ENCODE data around the gene LRRC42. TPM values are rescaled to one million over a fixed set of nuclear protein-coding genes. Genes with fewer than 3 reads are reported as not detected.
"Not testable (repeated sequence)": the region's sequence is repeated elsewhere in the genome, so short reads cannot be mapped to it uniquely, and the experiment has no call there.

The LRRC42 gene
- total and polyA plus RNA-seq, 4 donors, result 19.5 to 38.2 (median 26.7) TPM

DNA sequence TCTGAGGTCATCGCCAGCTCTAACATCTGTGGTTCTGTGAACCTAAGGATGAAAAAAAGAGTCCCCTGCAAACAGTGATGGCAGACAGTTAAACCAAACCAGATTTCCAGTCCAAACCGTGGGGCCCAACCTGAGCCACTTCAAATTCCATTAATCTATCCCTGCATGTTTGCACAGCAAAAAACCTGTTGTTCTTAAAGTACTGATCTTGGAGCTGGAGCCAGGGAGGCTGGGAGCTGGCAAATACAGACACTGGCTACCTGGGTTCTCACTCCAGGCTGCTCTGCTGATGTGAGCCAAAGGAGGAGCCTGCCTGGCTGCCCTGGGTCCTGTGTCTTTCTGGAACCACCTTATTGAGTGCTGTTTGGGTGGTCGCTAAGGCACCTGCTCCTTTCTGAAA, 55.4 kb downstream of the LRRC42 start:
- Histone ChIP-seq H3K27ac (ENCODE audit: low read depth, low read length) (no peak overlapping the region), H3K4me3 (ENCODE audit: low read depth, low read length) (no peak overlapping the region), H3K9me3 (ENCODE audit: control insufficient read depth, insufficient read depth, low read length) (no peaks in the 10 kb centered on the region), H3K27me3 (ENCODE audit: control insufficient read depth, insufficient read depth, low read length) (no peaks in the 10 kb centered on the region), H3K36me3 (ENCODE audit: control insufficient read depth, insufficient read depth, low read length) (no peaks in the 10 kb centered on the region), H3K4me1 (ENCODE audit: control insufficient read depth, insufficient read depth, low read length) (no peaks in the 10 kb centered on the region)
- WGBS (ENCODE audit: insufficient coverage), result 55% methylated on average over 2 of the region's 3 CpGs
- DNase-seq (ENCODE audit: low read depth in 4 of 6, low spot score in 6 of 6), result no peak

DNA sequence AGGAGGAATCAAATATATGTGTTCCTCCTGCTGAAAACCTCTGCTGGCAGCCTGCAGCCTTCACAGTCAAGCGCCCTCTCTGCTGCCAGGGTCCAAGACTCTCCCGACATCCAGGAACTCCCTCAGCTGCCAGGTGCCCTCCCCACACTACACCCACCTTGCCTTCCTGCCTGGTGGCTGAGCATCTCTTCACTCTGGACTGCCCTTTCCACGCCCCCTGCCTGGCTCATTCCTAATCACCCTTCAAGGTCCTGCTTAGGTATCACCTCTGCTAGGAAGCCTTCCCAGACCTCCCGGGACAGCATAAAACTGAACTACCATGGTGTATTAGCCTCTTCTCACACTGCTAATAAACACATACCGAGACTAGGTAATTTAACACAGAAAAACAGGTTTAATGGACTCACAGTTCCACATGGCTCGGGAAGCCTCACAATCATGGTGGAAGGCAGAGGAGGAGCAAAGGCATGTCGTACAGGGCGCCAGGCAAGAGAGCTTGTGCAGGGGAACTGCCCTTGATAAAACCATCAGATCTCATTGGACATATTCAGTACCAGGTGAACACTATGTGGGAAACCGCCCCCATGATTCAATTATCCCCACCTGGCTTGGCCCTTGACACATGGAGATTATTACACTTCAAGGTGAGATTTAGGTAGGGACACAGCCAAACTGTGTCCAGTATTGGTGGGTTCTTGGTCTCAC, 56.5 kb downstream of the LRRC42 start:
- WGBS (ENCODE audit: insufficient coverage), result 89% methylated on average over 4 of the region's 9 CpGs
- H3K36me3 ChIP-seq (ENCODE audit: control insufficient read depth, insufficient read depth, low read length), result no peaks in the 10 kb centered on the region
- no peak overlapping the region for H3K4me3 ChIP-seq (ENCODE audit: low read depth, low read length)
- H3K27me3 ChIP-seq (ENCODE audit: control insufficient read depth, insufficient read depth, low read length), result no peaks in the 10 kb centered on the region
- no peaks in the 10 kb centered on the region for H3K4me1 ChIP-seq (ENCODE audit: control insufficient read depth, insufficient read depth, low read length)
- no peaks in the 10 kb centered on the region for H3K9me3 ChIP-seq (ENCODE audit: control insufficient read depth, insufficient read depth, low read length)
- H3K27ac ChIP-seq (ENCODE audit: low read depth, low read length), result no peak overlapping the region
- no peak for DNase-seq (ENCODE audit: low read depth in 4 of 6, low spot score in 6 of 6)

- H3K4me1 ChIP-seq (ENCODE audit: control insufficient read depth, insufficient read depth, low read length), result no peaks in the 10 kb centered on the region
- no peaks in the 10 kb centered on the region for H3K9me3 ChIP-seq (ENCODE audit: control insufficient read depth, insufficient read depth, low read length)
- no peak overlapping the region for H3K27ac ChIP-seq (ENCODE audit: low read depth, low read length)
- H3K27me3 ChIP-seq (ENCODE audit: control insufficient read depth, insufficient read depth, low read length), result no peaks in the 10 kb centered on the region
- no peaks in the 10 kb centered on the region for H3K36me3 ChIP-seq (ENCODE audit: control insufficient read depth, insufficient read depth, low read length)
- no peak overlapping the region for H3K4me3 ChIP-seq (ENCODE audit: low read depth, low read length)
- 97% methylated on average over 12 of the region's 12 CpGs for WGBS (ENCODE audit: insufficient coverage)
- no peak for DNase-seq (ENCODE audit: low read depth in 4 of 6, low spot score in 6 of 6)
Observed at GRCh38 chr1:54003249-54003646, 57.1 kb downstream of the LRRC42 start.

GRCh38 chr1:54003750-54004480, 57.8 kb downstream of the LRRC42 start:
- H3K9me3 ChIP-seq (ENCODE audit: control insufficient read depth, insufficient read depth, low read length); H3K27me3 ChIP-seq (ENCODE audit: control insufficient read depth, insufficient read depth, low read length); H3K4me1 ChIP-seq (ENCODE audit: control insufficient read depth, insufficient read depth, low read length); DNase-seq (ENCODE audit: low read depth in 4 of 6, low spot score in 6 of 6); H3K4me3 ChIP-seq (ENCODE audit: low read depth, low read length); H3K36me3 ChIP-seq (ENCODE audit: control insufficient read depth, insufficient read depth, low read length); H3K27ac ChIP-seq (ENCODE audit: low read depth, low read length): not testable (repeated sequence)
- 98% methylated on average over 19 of the region's 19 CpGs for WGBS (ENCODE audit: insufficient coverage)

DNA sequence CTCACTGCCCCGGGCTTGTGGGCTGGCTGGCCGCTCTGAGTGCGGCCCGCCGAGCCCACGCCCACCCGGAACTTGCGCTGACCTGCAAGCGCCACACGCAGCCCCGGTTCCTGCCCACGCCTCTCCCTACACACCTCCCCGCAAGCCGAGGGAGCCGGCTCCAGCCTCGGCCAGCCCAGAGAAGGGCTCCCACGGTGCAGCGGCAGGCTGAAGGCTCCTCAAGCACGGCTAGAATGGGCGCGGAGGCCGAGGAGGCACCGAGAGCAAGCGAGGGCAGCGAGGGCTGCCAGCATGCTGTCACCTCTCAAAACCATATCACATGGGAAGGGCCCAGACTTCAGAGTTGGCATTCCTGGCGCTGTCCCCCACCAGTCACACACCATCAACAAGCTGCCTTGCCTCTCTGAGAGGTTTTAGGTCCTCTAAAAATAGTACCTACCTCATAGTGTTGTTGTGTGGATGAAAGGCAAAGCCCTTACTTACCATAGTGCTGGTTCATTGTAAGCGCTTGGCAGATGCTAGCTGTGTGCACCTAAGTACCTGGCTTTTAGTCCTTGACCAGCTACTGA, 58.4 kb downstream of the LRRC42 start:
- Histone ChIP-seq H3K27me3 (ENCODE audit: control insufficient read depth, insufficient read depth, low read length) (no peaks in the 10 kb centered on the region), H3K4me3 (ENCODE audit: low read depth, low read length) (no peak overlapping the region), H3K36me3 (ENCODE audit: control insufficient read depth, insufficient read depth, low read length) (no peaks in the 10 kb centered on the region), H3K4me1 (ENCODE audit: control insufficient read depth, insufficient read depth, low read length) (no peaks in the 10 kb centered on the region), H3K27ac (ENCODE audit: low read depth, low read length) (no peak overlapping the region), H3K9me3 (ENCODE audit: control insufficient read depth, insufficient read depth, low read length) (no peaks in the 10 kb centered on the region)
- WGBS (ENCODE audit: insufficient coverage), result 98% methylated on average over 25 of the region's 27 CpGs
- DNase-seq (ENCODE audit: low read depth in 4 of 6, low spot score in 6 of 6), result no peak

GRCh38 chr1:54006508-54006907, 60.4 kb downstream of the LRRC42 start:
- H3K36me3 ChIP-seq (ENCODE audit: control insufficient read depth, insufficient read depth, low read length), result no peaks in the 10 kb centered on the region
- no peaks in the 10 kb centered on the region for H3K4me1 ChIP-seq (ENCODE audit: control insufficient read depth, insufficient read depth, low read length)
- no peaks in the 10 kb centered on the region for H3K27me3 ChIP-seq (ENCODE audit: control insufficient read depth, insufficient read depth, low read length)
- H3K4me3 ChIP-seq (ENCODE audit: low read depth, low read length), result no peak overlapping the region
- H3K9me3 ChIP-seq (ENCODE audit: control insufficient read depth, insufficient read depth, low read length), result no peaks in the 10 kb centered on the region
- H3K27ac ChIP-seq (ENCODE audit: low read depth, low read length), result no peak overlapping the region
- no peak for DNase-seq (ENCODE audit: low read depth in 4 of 6, low spot score in 6 of 6)
- 66% methylated on average over 3 of the region's 4 CpGs for WGBS (ENCODE audit: insufficient coverage)

DNA sequence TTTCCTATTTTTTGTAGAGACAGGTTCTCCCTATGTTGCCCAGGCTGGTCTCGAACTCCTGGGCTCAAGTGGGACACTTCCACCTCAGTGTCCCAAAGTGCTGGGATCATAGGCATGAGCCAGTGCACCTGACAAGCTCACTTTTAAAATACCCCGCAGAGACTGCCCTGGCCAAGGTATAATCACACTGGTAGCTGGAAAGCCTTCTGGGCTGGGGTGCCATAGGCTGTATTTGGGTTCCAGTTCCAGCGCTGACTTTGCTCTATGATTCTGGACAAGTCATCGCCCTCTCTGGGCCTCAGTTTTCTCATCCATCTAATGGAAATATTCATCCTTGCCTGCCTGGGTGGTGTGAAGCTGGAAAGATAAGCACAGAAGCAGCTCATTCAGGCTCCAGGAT, 61.5 kb downstream of the LRRC42 start:
- Histone ChIP-seq H3K4me1 (ENCODE audit: control insufficient read depth, insufficient read depth, low read length) (no peaks in the 10 kb centered on the region), H3K36me3 (ENCODE audit: control insufficient read depth, insufficient read depth, low read length) (no peaks in the 10 kb centered on the region), H3K9me3 (ENCODE audit: control insufficient read depth, insufficient read depth, low read length) (no peaks in the 10 kb centered on the region), H3K4me3 (ENCODE audit: low read depth, low read length) (no peak overlapping the region), H3K27me3 (ENCODE audit: control insufficient read depth, insufficient read depth, low read length) (no peaks in the 10 kb centered on the region), H3K27ac (ENCODE audit: low read depth, low read length) (no peak overlapping the region)
- DNase-seq (ENCODE audit: low read depth in 4 of 6, low spot score in 6 of 6), result no peak
- WGBS (ENCODE audit: insufficient coverage), result 100% methylated on average over 2 of the region's 4 CpGs

DNA sequence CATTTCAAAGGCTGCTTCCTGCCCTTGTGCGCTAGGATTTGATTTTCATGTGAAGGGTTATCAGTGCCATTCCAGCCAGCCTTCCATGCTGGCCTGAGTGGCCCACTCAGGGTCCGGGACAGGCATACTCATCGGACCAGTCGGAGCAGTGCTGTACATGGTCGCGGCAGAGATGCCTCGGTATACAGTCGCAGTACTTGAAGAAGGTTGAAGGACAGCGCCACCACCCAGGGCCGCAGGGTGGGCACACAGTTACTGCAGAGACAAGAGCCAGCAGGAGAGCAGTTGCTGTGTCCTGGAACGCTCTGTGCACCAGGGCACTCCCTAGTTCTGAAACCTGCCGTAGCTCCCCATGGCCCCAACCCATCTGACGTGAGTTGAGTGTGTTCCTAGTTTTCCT, 62.7 kb downstream of the LRRC42 start:
- Histone ChIP-seq H3K27me3 (ENCODE audit: control insufficient read depth, insufficient read depth, low read length) (no peaks in the 10 kb centered on the region), H3K27ac (ENCODE audit: low read depth, low read length) (no peak overlapping the region), H3K4me3 (ENCODE audit: low read depth, low read length) (no peak overlapping the region), H3K4me1 (ENCODE audit: control insufficient read depth, insufficient read depth, low read length) (no peaks in the 10 kb centered on the region), H3K36me3 (ENCODE audit: control insufficient read depth, insufficient read depth, low read length) (no peaks in the 10 kb centered on the region), H3K9me3 (ENCODE audit: control insufficient read depth, insufficient read depth, low read length) (no peaks in the 10 kb centered on the region)
- whole genome bisulfite sequencing (ENCODE audit: insufficient coverage), result 88% methylated on average over 13 of the region's 13 CpGs
- DNase-seq (ENCODE audit: low read depth in 4 of 6, low spot score in 6 of 6), result no peak

DNA sequence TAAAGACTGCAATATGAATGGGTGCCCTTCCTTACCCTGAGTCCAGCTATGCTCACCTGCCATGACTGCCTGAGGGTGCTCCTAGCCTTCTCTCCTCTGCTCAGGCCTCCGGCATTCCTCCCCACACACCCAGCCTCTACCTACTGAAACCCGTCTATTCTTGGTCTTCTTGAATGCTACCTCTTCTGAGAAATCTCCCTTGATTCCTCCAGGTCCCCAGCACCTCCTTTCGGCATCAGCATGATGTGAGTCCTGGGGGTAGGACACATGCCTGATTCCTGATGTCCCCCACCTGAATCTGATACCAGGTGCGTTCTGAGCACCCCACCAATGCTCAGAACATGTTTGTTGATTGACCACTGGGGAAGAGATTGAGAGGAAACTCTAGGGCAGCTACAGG, 63.3 kb downstream of the LRRC42 start:
- WGBS (ENCODE audit: insufficient coverage), result 90% methylated on average over 2 of the region's 4 CpGs
- no peak for DNase-seq (ENCODE audit: low read depth in 4 of 6, low spot score in 6 of 6)

More for the DNA sequence above, 63.3 kb downstream of the LRRC42 start:
- no peaks in the 10 kb centered on the region for H3K36me3 ChIP-seq (ENCODE audit: control insufficient read depth, insufficient read depth, low read length)
- no peaks in the 10 kb centered on the region for H3K27me3 ChIP-seq (ENCODE audit: control insufficient read depth, insufficient read depth, low read length)
- no peak overlapping the region for H3K4me3 ChIP-seq (ENCODE audit: low read depth, low read length)
- no peaks in the 10 kb centered on the region for H3K9me3 ChIP-seq (ENCODE audit: control insufficient read depth, insufficient read depth, low read length)
- H3K4me1 ChIP-seq (ENCODE audit: control insufficient read depth, insufficient read depth, low read length), result no peaks in the 10 kb centered on the region
- no peak overlapping the region for H3K27ac ChIP-seq (ENCODE audit: low read depth, low read length)
